B cell (primary cell): ENCODE data around the gene APOO. TPM values are rescaled to one million over a fixed set of nuclear protein-coding genes. Genes with fewer than 3 reads are reported as not detected.

Experiments
- ATAC-seq: fragments of 200-7000 bp; cut with Tn5 transposase; one replicate; pipeline ENCODE4 v1.10.0; 2021; ENCODE audit warnings: low read depth, mild to moderate bottlenecking, moderate number of reproducible peaks, moderate library complexity
- CTCF ChIA-PET: fragments of 350-600 bp; sonication (Branson Sonifier 250); formaldehyde crosslinking; loops from one replicate; lab custom pipeline; 2021; ENCODE audit warnings: antibody characterized with exemption, inconsistent platforms; lab: Charles Lee
- POLR2A ChIA-PET: fragments of 350-600 bp; sonication (Branson Sonifier 250); formaldehyde crosslinking; loops from one replicate; lab custom pipeline; 2021; ENCODE audit warnings: antibody characterized with exemption; lab: Charles Lee
- DNase-seq: peaks from one replicate; pipeline ENCODE4 v3.0.0; 2013
- H2AFZ ChIP-seq: 2 replicates; pipeline ENCODE4 v1.6.1; 2012; ENCODE audit warnings: mild to moderate bottlenecking, low read depth, low read length; ENCODE audit not compliant: insufficient read depth, poor library complexity, severe bottlenecking
- H3K27ac ChIP-seq, 2 donors: 1 replicate in 1 of 2; 2 replicates in 1 of 2; pipeline ENCODE4 v1.5.1; 2012 to 2013; ENCODE audit warnings: low read length in 2 of 2, mild to moderate bottlenecking in 2 of 2, moderate library complexity in 1 of 2
- H3K27me3 ChIP-seq, 4 experiments: fragments of 200-600 bp in 1 of 4; sonication (generic) in 1 of 4; replicated peaks in 1 of 4; 1 replicate in 2 of 4; 2 replicates in 2 of 4; pipeline versions ENCODE4 v1.6.1 to v1.7.0; 2013 to 2016; ENCODE audit warnings: low read length in 3 of 4, mild to moderate bottlenecking in 2 of 4, mixed read lengths in 1 of 4, moderate library complexity in 1 of 4; ENCODE audit not compliant: insufficient read depth in 4 of 4, control insufficient read depth in 3 of 4; ENCODE audit errors: control extremely low read depth in 1 of 4
- H3K36me3 ChIP-seq, 2 experiments: replicated peaks in 1 of 2; 1 replicate in 1 of 2; 2 replicates in 1 of 2; pipeline versions ENCODE4 v1.6.1 to v1.7.1; 2013; ENCODE audit warnings: low read length in 1 of 2; ENCODE audit not compliant: insufficient read depth in 2 of 2, control insufficient read depth in 1 of 2; ENCODE audit errors: control extremely low read depth in 1 of 2, extremely low read depth in 1 of 2
- H3K4me1 ChIP-seq, 2 donors: fragments of 200-600 bp in 1 of 2; sonication (generic) in 1 of 2; 1 replicate in 1 of 2; 2 replicates in 1 of 2; pipeline versions ENCODE4 v1.5.1 to v1.6.1; 2013 to 2017; ENCODE audit warnings: low read length in 2 of 2; ENCODE audit not compliant: control insufficient read depth in 2 of 2, insufficient read depth in 2 of 2
- H3K4me2 ChIP-seq: replicated peaks from 2 replicates; pipeline ENCODE3; 2012; ENCODE audit warnings: mild to moderate bottlenecking, low read depth, low read length; ENCODE audit not compliant: poor library complexity, severe bottlenecking
- H3K4me3 ChIP-seq, 5 experiments: fragments of 200-600 bp in 1 of 5; sonication (generic) in 1 of 5; 1 replicate in 3 of 5; 2 replicates in 2 of 5; pipeline versions ENCODE4 v1.5.1 to v1.7.0; 2011 to 2016; ENCODE audit warnings: low read length in 4 of 5, mild to moderate bottlenecking in 4 of 5, low read depth in 2 of 5, control low read depth in 1 of 5, moderate library complexity in 1 of 5; ENCODE audit not compliant: insufficient read depth in 1 of 5; ENCODE audit errors: control extremely low read depth in 1 of 5, extremely low read depth in 1 of 5
- H3K79me2 ChIP-seq: fragments of 200-600 bp; sonication (generic); one replicate; pipeline ENCODE4 v1.6.0; 2016; ENCODE audit warnings: low read length; ENCODE audit not compliant: control insufficient read depth, insufficient read depth
- H3K9ac ChIP-seq: fragments of 200-600 bp; sonication (generic); 2 replicates; pipeline ENCODE4 v1.6.1; 2017; ENCODE audit warnings: mild to moderate bottlenecking, low read length, moderate library complexity
- H3K9me3 ChIP-seq, 3 donors: one replicate each; pipeline versions ENCODE4 v1.6.1 to v1.7.1; 2013; ENCODE audit warnings: low read length in 2 of 3; ENCODE audit not compliant: control insufficient read depth in 2 of 3, insufficient read depth in 1 of 3; ENCODE audit errors: control extremely low read depth in 1 of 3
- H4K20me1 ChIP-seq: 2 replicates; pipeline ENCODE4 v1.6.0; 2012; ENCODE audit warnings: mild to moderate bottlenecking, low read length; ENCODE audit not compliant: insufficient read depth, control insufficient read depth, poor library complexity, severe bottlenecking
- H3K27ac Mint-ChIP-seq: one replicate; pipeline ENCODE4 v1.8.0; 2021; ENCODE audit warnings: mixed read lengths
- H3K27me3 Mint-ChIP-seq: one replicate; pipeline ENCODE4 v1.8.0; 2021; ENCODE audit warnings: mixed read lengths
- H3K4me1 Mint-ChIP-seq: one replicate; pipeline ENCODE4 v1.8.0; 2021; ENCODE audit warnings: mixed read lengths
- H3K4me3 Mint-ChIP-seq: one replicate; pipeline ENCODE4 v1.8.0; 2021; ENCODE audit warnings: mixed read lengths
- H3K9me3 Mint-ChIP-seq: one replicate; pipeline ENCODE4 v1.8.0; 2022; ENCODE audit warnings: mixed read lengths; ENCODE audit not compliant: insufficient read depth
- CTCF ChIP-seq: fragments of 200-600 bp; IDR thresholded peaks from one replicate; pipeline ENCODE4 v1.8.0; 2022; ENCODE audit warnings: antibody characterized with exemption, mild to moderate bottlenecking
- EZH2 ChIP-seq: IDR thresholded peaks from 2 replicates; pipeline ENCODE4 v1.6.1; 2012; ENCODE audit warnings: borderline replicate concordance, low read depth, mild to moderate bottlenecking, moderate library complexity, low read length; ENCODE audit not compliant: insufficient read depth, poor library complexity, severe bottlenecking
- WGBS: methylation state at CpG from one replicate; pipeline ENCODE4 v1.1.5; 2013; ENCODE audit warnings: missing lambda C conversion rate; ENCODE audit not compliant: insufficient coverage; 5-methylcytosine and 5-hydroxymethylcytosine counted together
- intact Hi-C: fragments of 100-400 bp; cut with micrococcal nuclease; formaldehyde crosslinking; loops from one replicate; pipeline ENCODE4 v1.10.0; 2022
- polyA plus RNA-seq: library from polyadenylated mRNA; depleted of rRNA; stranded (reverse); fragments of >200 nt; gene quantifications from 2 replicates; pipeline ENCODE4 v1.2.3, GENCODE V29; 2012
- total RNA-seq, 2 donors: library from RNA; stranded (reverse); fragments of 120-200 nt in 1 of 2; gene quantifications; 1 replicate in 1 of 2; 2 replicates in 1 of 2; pipeline versions ENCODE4 v1.2.3 to v1.2.4, GENCODE V29; 2013 to 2022

The APOO gene
- total and polyA plus RNA-seq, 2 donors (not counting 1 experiment from before 2014, with no cell fraction given) = 4.7 to 7.2 TPM

- Mint-ChIP-seq H3K4me1 (peaks cover 15% of the 10 kb centered on the region), H3K4me3 (no peak overlapping the region), H3K27ac (no peak overlapping the region), H3K9me3 (no peaks in the 10 kb centered on the region), H3K27me3 (no peaks in the 10 kb centered on the region)
- no peaks in the 10 kb centered on the region for H3K9me3 ChIP-seq
- no peak overlapping the region for H3K4me2 ChIP-seq
- peaks cover 3 to 9% of the 10 kb centered on the region in 2 donors for H3K4me1 ChIP-seq
- no peaks in the 10 kb centered on the region for H3K27me3 ChIP-seq
- no peak for TF ChIP-seq EZH2
- no peak for TF ChIP-seq CTCF
- H3K36me3 ChIP-seq = no peaks in the 10 kb centered on the region
- H3K4me3 ChIP-seq = no peak overlapping the region
- intact Hi-C loops = no loop called here
- no peak overlapping the region for H2AFZ ChIP-seq
- ChIA-PET POLR2A (no interaction called here), CTCF (interaction anchor here (1.0 kb wide), 1 partner anchor 33 kb away, joined by 3 read pairs; no protein-coding TSS in a partner anchor)
- H3K9ac ChIP-seq = no peak overlapping the region
- DNase-seq (no peak), ATAC-seq (no peak)
- WGBS = 100% methylated on average over 1 of the region's 3 CpGs
- no peaks in the 10 kb centered on the region for H4K20me1 ChIP-seq
- H3K79me2 ChIP-seq = no peaks in the 10 kb centered on the region
- H3K27ac ChIP-seq = no peak overlapping the region
Observed at GRCh38 chrX:23810279-23810678, 97.5 kb downstream of the APOO start.

DNA sequence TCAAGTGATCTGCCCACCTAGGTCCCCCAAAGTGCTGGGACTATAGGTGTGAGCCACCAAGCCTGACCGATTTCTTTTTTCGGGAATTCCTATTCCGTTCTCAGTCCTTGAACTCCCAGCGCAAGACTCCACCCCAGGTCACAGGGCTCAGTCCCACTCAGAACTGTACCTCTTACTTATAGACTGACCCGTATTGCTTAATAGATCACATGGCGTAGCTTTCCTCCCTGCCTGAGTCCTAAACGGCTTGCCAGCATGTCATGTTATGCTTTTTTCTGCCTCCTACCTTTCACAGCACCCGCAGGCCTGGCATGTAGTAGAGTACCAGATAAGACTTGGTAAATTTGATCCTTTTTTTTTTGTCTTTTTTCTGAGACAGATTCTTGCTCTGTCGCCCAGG, 102.3 kb downstream of the APOO start:
- Histone ChIP-seq H3K36me3 (no peaks in the 10 kb centered on the region), H3K9me3 (no peaks in the 10 kb centered on the region), H3K9ac (no peak overlapping the region), H2AFZ (no peak overlapping the region), H3K4me2 (no peak overlapping the region), H4K20me1 (no peaks in the 10 kb centered on the region), H3K27me3 (no peaks in the 10 kb centered on the region), H3K4me1 (peaks cover 4 to 5% of the 10 kb centered on the region in 2 donors), H3K79me2 (no peaks in the 10 kb centered on the region), H3K4me3 (no peak overlapping the region), H3K27ac (no peak overlapping the region)
- no peak overlapping the region for H3K27ac Mint-ChIP-seq
- no peak for DNase-seq
- ChIA-PET CTCF (no interaction called here), POLR2A (interaction anchor here (0.6 kb wide), 1 partner anchor 18 kb away, joined by 8 read pairs; no protein-coding TSS in a partner anchor)
- H3K9me3 Mint-ChIP-seq = no peaks in the 10 kb centered on the region
- no peak for ATAC-seq
- H3K4me1 Mint-ChIP-seq = peaks cover 6% of the 10 kb centered on the region
- WGBS = no CpG with 5 or more reads among the region's 9 CpGs
- H3K4me3 Mint-ChIP-seq = no peak overlapping the region
- H3K27me3 Mint-ChIP-seq = no peaks in the 10 kb centered on the region
- TF ChIP-seq CTCF = no peak
- TF ChIP-seq EZH2 = no peak
- intact Hi-C loops = no loop called here
